ENCODE data around the gene HSD11B1. TPM values are rescaled to one million over a fixed set of nuclear protein-coding genes. Genes with fewer than 3 reads are reported as not detected.
"Not testable (repeated sequence)": the region's sequence is repeated elsewhere in the genome, so short reads cannot be mapped to it uniquely, and the experiment has no call there.

HSD11B1 gene
- polyA plus RNA-seq, 6 donors from 2014 or later, result not detected

- H3K36me3 Mint-ChIP-seq, result no peaks in the 10 kb centered on the region
- peaks cover 0 to 8% (median 5%) of the 10 kb centered on the region in 3 donors for H3K4me1 Mint-ChIP-seq
- H3K27me3 Mint-ChIP-seq, result peaks cover 37 to 65% (median 44%) of the 10 kb centered on the region in 3 donors
- no peak for ATAC-seq (ENCODE audit: low read depth in 2 of 2)
- H3K27ac Mint-ChIP-seq, result no peak overlapping the region
- no peak for DNase-seq
- peaks cover 0 to 2% (median 0%) of the 10 kb centered on the region in 7 donors for H3K9me3 Mint-ChIP-seq
- no peak overlapping the region for H3K4me3 Mint-ChIP-seq
Observed at GRCh38 chr1:209697126-209697525, 7.5 kb upstream of the HSD11B1 start.

- not testable (repeated sequence) for DNase-seq; H3K4me3 Mint-ChIP-seq; H3K36me3 Mint-ChIP-seq; H3K9me3 Mint-ChIP-seq; ATAC-seq (ENCODE audit: low read depth in 2 of 2); H3K4me1 Mint-ChIP-seq
- Mint-ChIP-seq H3K27me3 (peaks cover 33 to 54% (median 37%) of the 10 kb centered on the region in 3 donors), H3K27ac (peak overlapping the region in 1 of 6 donors; percentile 25)
Observed at GRCh38 chr1:209700686-209701085, 4.0 kb upstream of the HSD11B1 start.

- H3K36me3 Mint-ChIP-seq, result no peaks in the 10 kb centered on the region
- DNase-seq, result no peak
- H3K27ac Mint-ChIP-seq, result no peak overlapping the region
- H3K4me3 Mint-ChIP-seq, result no peak overlapping the region
- ATAC-seq (ENCODE audit: low read depth in 2 of 2), result no peak
- H3K9me3 Mint-ChIP-seq, result peaks cover 0 to 2% (median 0%) of the 10 kb centered on the region in 7 donors
- H3K27me3 Mint-ChIP-seq, result peaks cover 29 to 52% (median 40%) of the 10 kb centered on the region in 3 donors
- H3K4me1 Mint-ChIP-seq, result peaks cover 0 to 9% (median 7%) of the 10 kb centered on the region in 3 donors
Observed at GRCh38 chr1:209702832-209703231, 1.8 kb upstream of the HSD11B1 start.

- Mint-ChIP-seq H3K27me3 (peaks cover 27 to 48% (median 37%) of the 10 kb centered on the region in 3 donors), H3K36me3 (no peaks in the 10 kb centered on the region), H3K9me3 (peaks cover 0 to 2% (median 0%) of the 10 kb centered on the region in 7 donors), H3K4me1 (peaks cover 0 to 9% (median 7%) of the 10 kb centered on the region in 3 donors), H3K27ac (peak overlapping the region in 1 of 6 donors; percentile 55), H3K4me3 (no peak overlapping the region)
- ATAC-seq (ENCODE audit: low read depth in 2 of 2) (no peak), DNase-seq (no peak)
Observed at GRCh38 chr1:209703834-209704504, 677 bp upstream of the HSD11B1 start.

GRCh38 chr1:209705033-209705598, 470 bp downstream of the HSD11B1 start:
- DNase-seq, result no peak
- H3K27ac Mint-ChIP-seq, result no peak overlapping the region
- peaks cover 0 to 2% (median 0%) of the 10 kb centered on the region in 7 donors for H3K9me3 Mint-ChIP-seq
- H3K4me1 Mint-ChIP-seq, result peaks cover 0 to 9% (median 7%) of the 10 kb centered on the region in 3 donors
- no peak overlapping the region for H3K4me3 Mint-ChIP-seq
- H3K27me3 Mint-ChIP-seq, result peaks cover 20 to 56% (median 38%) of the 10 kb centered on the region in 3 donors
- H3K36me3 Mint-ChIP-seq, result no peaks in the 10 kb centered on the region
- no peak for ATAC-seq (ENCODE audit: low read depth in 2 of 2)

- H3K27ac Mint-ChIP-seq, result no peak overlapping the region
- ATAC-seq (ENCODE audit: low read depth in 2 of 2), result no peak
- peaks cover 0 to 9% (median 7%) of the 10 kb centered on the region in 3 donors for H3K4me1 Mint-ChIP-seq
Observed at GRCh38 chr1:209706622-209707021, 2.0 kb downstream of the HSD11B1 start.

GRCh38 chr1:209707308-209707707, 2.7 kb downstream of the HSD11B1 start:
- H3K27me3 Mint-ChIP-seq, result peaks cover 9 to 58% (median 52%) of the 10 kb centered on the region in 3 donors
- H3K36me3 Mint-ChIP-seq, result no peaks in the 10 kb centered on the region
- DNase-seq, result no peak
- ATAC-seq (ENCODE audit: low read depth in 2 of 2), result no peak
- peaks cover 0 to 9% (median 7%) of the 10 kb centered on the region in 3 donors for H3K4me1 Mint-ChIP-seq
- H3K4me3 Mint-ChIP-seq, result no peak overlapping the region
- H3K27ac Mint-ChIP-seq, result no peak overlapping the region
- H3K9me3 Mint-ChIP-seq, result peaks cover 0 to 4% (median 0%) of the 10 kb centered on the region in 7 donors

More at GRCh38 chr1:209706622-209707021, 2.0 kb downstream of the HSD11B1 start:
- H3K36me3 Mint-ChIP-seq, result no peaks in the 10 kb centered on the region
- DNase-seq, result no peak
- H3K27me3 Mint-ChIP-seq, result peaks cover 12 to 60% (median 45%) of the 10 kb centered on the region in 3 donors
- no peak overlapping the region for H3K4me3 Mint-ChIP-seq
- peaks cover 0 to 4% (median 0%) of the 10 kb centered on the region in 7 donors for H3K9me3 Mint-ChIP-seq

GRCh38 chr1:209708297-209708696, 3.7 kb downstream of the HSD11B1 start:
- ATAC-seq (ENCODE audit: low read depth in 2 of 2), result no peak
- Mint-ChIP-seq H3K4me1 (peaks cover 0 to 9% (median 7%) of the 10 kb centered on the region in 3 donors), H3K4me3 (no peak overlapping the region), H3K9me3 (peaks cover 0 to 4% (median 0%) of the 10 kb centered on the region in 7 donors), H3K36me3 (no peaks in the 10 kb centered on the region), H3K27me3 (peaks cover 9 to 58% (median 52%) of the 10 kb centered on the region in 3 donors), H3K27ac (no peak overlapping the region)
- no peak for DNase-seq

- H3K9me3 Mint-ChIP-seq, result peaks cover 0 to 2% (median 0%) of the 10 kb centered on the region in 7 donors
- no peaks in the 10 kb centered on the region for H3K36me3 Mint-ChIP-seq
- peaks cover 12 to 61% (median 49%) of the 10 kb centered on the region in 3 donors for H3K27me3 Mint-ChIP-seq
- ATAC-seq (ENCODE audit: low read depth in 2 of 2), result no peak
- no peak overlapping the region for H3K4me3 Mint-ChIP-seq
- no peak overlapping the region for H3K27ac Mint-ChIP-seq
- no peaks in the 10 kb centered on the region for H3K4me1 Mint-ChIP-seq
- DNase-seq, result no peak
Observed at GRCh38 chr1:209710093-209710492, 5.4 kb downstream of the HSD11B1 start.

GRCh38 chr1:209710847-209711246, 6.2 kb downstream of the HSD11B1 start:
- no peak overlapping the region for H3K4me3 Mint-ChIP-seq
- ATAC-seq (ENCODE audit: low read depth in 2 of 2), result no peak
- peaks cover 0 to 2% (median 0%) of the 10 kb centered on the region in 7 donors for H3K9me3 Mint-ChIP-seq
- H3K4me1 Mint-ChIP-seq, result no peaks in the 10 kb centered on the region
- no peak overlapping the region for H3K27ac Mint-ChIP-seq
- no peak for DNase-seq
- H3K27me3 Mint-ChIP-seq, result peaks cover 19 to 60% (median 41%) of the 10 kb centered on the region in 3 donors
- no peaks in the 10 kb centered on the region for H3K36me3 Mint-ChIP-seq

GRCh38 chr1:209714338-209714737, 9.7 kb downstream of the HSD11B1 start:
- no peak overlapping the region for H3K27ac Mint-ChIP-seq
- peaks cover 0 to 4% (median 3%) of the 10 kb centered on the region in 7 donors for H3K9me3 Mint-ChIP-seq
- peaks cover 14 to 38% (median 37%) of the 10 kb centered on the region in 3 donors for H3K27me3 Mint-ChIP-seq
- ATAC-seq (ENCODE audit: low read depth in 2 of 2) (no peak), DNase-seq (no peak)
- H3K4me3 Mint-ChIP-seq, result no peak overlapping the region
- H3K36me3 Mint-ChIP-seq, result no peaks in the 10 kb centered on the region
- H3K4me1 Mint-ChIP-seq, result no peaks in the 10 kb centered on the region

- Mint-ChIP-seq H3K36me3 (no peaks in the 10 kb centered on the region), H3K27me3 (peaks cover 14 to 36% (median 29%) of the 10 kb centered on the region in 3 donors), H3K27ac (no peak overlapping the region), H3K4me3 (no peak overlapping the region), H3K9me3 (peaks cover 0 to 6% (median 4%) of the 10 kb centered on the region in 7 donors), H3K4me1 (no peaks in the 10 kb centered on the region)
- DNase-seq (no peak), ATAC-seq (ENCODE audit: low read depth in 2 of 2) (no peak)
Observed at GRCh38 chr1:209715314-209715713, 10.7 kb downstream of the HSD11B1 start.

GRCh38 chr1:209717818-209718217, 13.2 kb downstream of the HSD11B1 start:
- H3K4me3 Mint-ChIP-seq, result no peak overlapping the region
- H3K4me1 Mint-ChIP-seq, result no peaks in the 10 kb centered on the region
- DNase-seq (no peak), ATAC-seq (ENCODE audit: low read depth in 2 of 2) (no peak)
- H3K36me3 Mint-ChIP-seq, result no peaks in the 10 kb centered on the region
- peaks cover 0 to 6% (median 4%) of the 10 kb centered on the region in 7 donors for H3K9me3 Mint-ChIP-seq
- no peak overlapping the region for H3K27ac Mint-ChIP-seq
- H3K27me3 Mint-ChIP-seq, result peaks cover 14 to 21% (median 16%) of the 10 kb centered on the region in 3 donors

GRCh38 chr1:209720326-209720725, 15.7 kb downstream of the HSD11B1 start:
- Mint-ChIP-seq H3K4me3 (no peak overlapping the region), H3K27ac (no peak overlapping the region), H3K4me1 (no peaks in the 10 kb centered on the region), H3K27me3 (peaks cover 4 to 16% (median 8%) of the 10 kb centered on the region in 3 donors), H3K36me3 (no peaks in the 10 kb centered on the region), H3K9me3 (peaks cover 0 to 6% (median 4%) of the 10 kb centered on the region in 7 donors)
- no peak for DNase-seq
- ATAC-seq (ENCODE audit: low read depth in 2 of 2), result no peak

All from naive B cell (primary cell).